GM06990 (cell line): ENCODE data around the gene MAML2.

Experiments
- DNase-seq: peaks from one replicate; pipeline ENCODE4 v3.0.0-alpha.2; 2011; ENCODE audit not compliant: insufficient read length; ENCODE audit errors: extremely low read depth
- H3K27me3 ChIP-seq: replicated peaks from 2 replicates; pipeline ENCODE4 v1.6.0; 2011; ENCODE audit warnings: low read length; ENCODE audit not compliant: control insufficient read depth, insufficient read depth
- H3K36me3 ChIP-seq: 2 replicates; pipeline ENCODE4 v1.5.1; 2011; ENCODE audit warnings: low read length; ENCODE audit not compliant: control insufficient read depth, insufficient read depth
- H3K4me3 ChIP-seq: replicated peaks from 2 replicates; pipeline ENCODE4 v1.5.1; 2011; ENCODE audit warnings: low read depth, mild to moderate bottlenecking, control low read depth, low read length
- CTCF ChIP-seq: IDR thresholded peaks from 2 replicates; pipeline ENCODE4 v1.5.1; 2011; ENCODE audit warnings: low read length, control low read depth, mild to moderate bottlenecking, inconsistent platforms; ENCODE audit not compliant: insufficient read depth, poor library complexity, severe bottlenecking

The MAML2 gene

GRCh38 chr11:96217206-96217605, 125.8 kb downstream of the MAML2 start:
- TF ChIP-seq CTCF, result no peak
- no peak for DNase-seq
- Histone ChIP-seq H3K27me3 (no peaks in the 10 kb centered on the region), H3K36me3 (no peaks in the 10 kb centered on the region), H3K4me3 (no peak overlapping the region)

- DNase-seq, result no peak
- Histone ChIP-seq H3K4me3 (no peak overlapping the region), H3K36me3 (no peaks in the 10 kb centered on the region), H3K27me3 (no peaks in the 10 kb centered on the region)
- no peak for TF ChIP-seq CTCF
Measured at GRCh38 chr11:96215826-96216225, 127.2 kb downstream of the MAML2 start.

- no peaks in the 10 kb centered on the region for H3K27me3 ChIP-seq
- H3K36me3 ChIP-seq, result no peaks in the 10 kb centered on the region
- H3K4me3 ChIP-seq, result no peak overlapping the region; the same call in 1 of the 2 replicates
- peak; percentile 72 for DNase-seq
- TF ChIP-seq CTCF, result no peak
Measured at GRCh38 chr11:96215110-96215782, 127.7 kb downstream of the MAML2 start.

- no peaks in the 10 kb centered on the region for H3K27me3 ChIP-seq
- no peaks in the 10 kb centered on the region for H3K36me3 ChIP-seq
- H3K4me3 ChIP-seq, result no peak overlapping the region
- no peak for TF ChIP-seq CTCF
- DNase-seq, result no peak
Measured at GRCh38 chr11:96214777-96215109, 128.3 kb downstream of the MAML2 start.

GRCh38 chr11:96213500-96213899, 129.5 kb downstream of the MAML2 start:
- Histone ChIP-seq H3K36me3 (no peaks in the 10 kb centered on the region), H3K4me3 (no peak overlapping the region), H3K27me3 (no peaks in the 10 kb centered on the region)
- no peak for DNase-seq
- TF ChIP-seq CTCF, result no peak

GRCh38 chr11:96211436-96211835, 131.6 kb downstream of the MAML2 start:
- no peaks in the 10 kb centered on the region for H3K36me3 ChIP-seq
- H3K27me3 ChIP-seq, result no peaks in the 10 kb centered on the region
- DNase-seq, result no peak
- no peak overlapping the region for H3K4me3 ChIP-seq
- no peak for TF ChIP-seq CTCF
